ENCODE results near the gene NECTIN2.
"Not testable (repeated sequence)": the region's sequence is repeated elsewhere in the genome, so short reads cannot be mapped to it uniquely, and the experiment has no call there.

DNA sequence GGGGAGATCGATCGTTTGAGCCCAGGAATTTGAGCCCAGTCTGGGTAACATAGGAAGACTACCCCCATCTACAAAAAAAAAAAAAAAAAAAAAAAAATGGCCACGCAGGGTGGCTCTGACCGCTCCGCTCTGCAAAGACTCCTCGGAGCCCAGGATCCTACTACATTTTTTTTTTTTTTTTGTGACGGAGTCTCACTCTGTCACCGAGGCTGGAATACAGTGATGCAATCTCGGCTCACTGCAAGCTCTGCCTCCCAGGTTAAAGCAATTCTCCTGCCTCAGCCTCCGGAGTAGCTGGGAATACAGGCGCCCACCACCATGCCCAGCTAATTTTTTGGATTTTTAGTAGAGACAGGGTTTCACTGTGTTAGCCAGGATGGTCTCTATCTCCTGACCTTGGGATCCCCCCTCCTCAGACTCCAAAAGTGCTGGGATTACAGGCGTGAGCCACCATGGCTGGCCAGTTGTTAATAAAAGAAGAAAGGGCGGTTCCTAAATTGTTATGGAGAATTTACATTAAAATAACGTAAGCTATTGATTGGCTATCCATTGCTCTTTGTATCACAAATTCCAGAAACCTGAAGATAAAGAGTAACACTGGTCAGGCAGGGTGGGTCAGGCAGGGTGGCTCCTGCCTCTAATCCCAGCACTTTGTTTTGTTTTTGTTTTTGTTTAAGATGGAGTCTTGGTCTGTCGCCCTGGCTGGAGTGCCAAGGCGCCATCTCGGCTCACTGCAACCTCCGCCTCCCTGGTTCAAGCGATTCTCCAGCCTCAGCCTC, 36.7 kb downstream of the NECTIN2 start:
- not testable (repeated sequence) for TF ChIP-seq CTCF (IDR thresholded peaks at IDR 0.05; ENCODE audit: low read depth, low read length); EZH2phosphoT487 (IDR thresholded peaks at IDR 0.05; ENCODE audit: low read depth)
